Activated naive CD4-positive, alpha-beta T cell treated with anti-CD3 and anti-CD28 coated beads, Interleukin-2, amount 50 U/mL, for 16 hours (primary cell): ENCODE measurements around the gene CCBE1.
"Not testable (repeated sequence)": the region's sequence is repeated elsewhere in the genome, so short reads cannot be mapped to it uniquely, and the experiment has no call there.

Experiments used
- DNase-seq: peaks from one replicate; pipeline ENCODE4 v3.0.0-alpha.2; 2020

CCBE1 gene

GRCh38 chr18:59714096-59714495 lies 16.9 kb upstream of the CCBE1 start:
- not testable (repeated sequence) for DNase-seq

GRCh38 chr18:59712311-59712710 lies 15.1 kb upstream of the CCBE1 start:
- DNase-seq, result no peak

GRCh38 chr18:59708988-59709387 lies 11.8 kb upstream of the CCBE1 start:
- DNase-seq, result no peak

- DNase-seq, result no peak
Measured at GRCh38 chr18:59707306-59707705, 10.1 kb upstream of the CCBE1 start.

- no peak for DNase-seq
Measured at GRCh38 chr18:59706499-59706898, 9.3 kb upstream of the CCBE1 start.

- DNase-seq, result no peak
Measured at GRCh38 chr18:59705145-59705544, 7.9 kb upstream of the CCBE1 start.

GRCh38 chr18:59704146-59704545 lies 6.9 kb upstream of the CCBE1 start:
- no peak for DNase-seq

GRCh38 chr18:59701272-59701671 lies 4.0 kb upstream of the CCBE1 start:
- DNase-seq, result no peak

- no peak for DNase-seq
Measured at GRCh38 chr18:59700535-59700967, 3.3 kb upstream of the CCBE1 start.

GRCh38 chr18:59699750-59700534 lies 2.7 kb upstream of the CCBE1 start:
- no peak for DNase-seq

- no peak for DNase-seq
Measured at GRCh38 chr18:59699061-59699460, 1.8 kb upstream of the CCBE1 start.

GRCh38 chr18:59696311-59697235 lies 650 bp downstream of the CCBE1 start:
- DNase-seq, result no peak

- no peak for DNase-seq
Measured at GRCh38 chr18:59695551-59695950, 1.7 kb downstream of the CCBE1 start.

GRCh38 chr18:59694824-59695223 lies 2.4 kb downstream of the CCBE1 start:
- DNase-seq, result no peak

- no peak for DNase-seq
Measured at GRCh38 chr18:59691996-59692395, 5.2 kb downstream of the CCBE1 start.

GRCh38 chr18:59690996-59691395 lies 6.2 kb downstream of the CCBE1 start:
- DNase-seq, result no peak

GRCh38 chr18:59690186-59690982 lies 6.8 kb downstream of the CCBE1 start:
- no peak for DNase-seq

- DNase-seq, result no peak
Measured at GRCh38 chr18:59689756-59690155, 7.5 kb downstream of the CCBE1 start.

GRCh38 chr18:59686260-59686659 lies 11.0 kb downstream of the CCBE1 start:
- DNase-seq, result no peak

- no peak for DNase-seq
Measured at GRCh38 chr18:59685501-59685900, 11.7 kb downstream of the CCBE1 start.

GRCh38 chr18:59684777-59685176 lies 12.4 kb downstream of the CCBE1 start:
- DNase-seq, result no peak

GRCh38 chr18:59681521-59682004 lies 15.7 kb downstream of the CCBE1 start:
- no peak for DNase-seq

GRCh38 chr18:59681051-59681450 lies 16.2 kb downstream of the CCBE1 start:
- no peak for DNase-seq
